Ovary (tissue), 3 donors: ENCODE measurements around the gene RNU1-3.
"Not testable (repeated sequence)": the region's sequence is repeated elsewhere in the genome, so short reads cannot be mapped to it uniquely, and the experiment has no call there.

Source experiments
- EP300 ChIP-seq: sonication (generic); formaldehyde crosslinking; IDR thresholded peaks from one replicate; pipeline ENCODE4 v1.6.1; 2017; ENCODE audit warnings: antibody characterized with exemption
- POLR2A ChIP-seq: fragments of 450-650 bp; IDR thresholded peaks from one replicate; pipeline ENCODE4 v1.6.1; 2017; ENCODE audit warnings: antibody characterized with exemption, mild to moderate bottlenecking, moderate library complexity
- TF ChIP-seq, protein P1 (sequence below), 3 donors: fragments of 450-650 bp in 2 of 3; fragments of 200-600 bp in 1 of 3; IDR thresholded peaks; one replicate each; pipeline versions ENCODE4 v1.5.1 to v1.8.0; 2016 to 2022; ENCODE audit warnings: antibody characterized with exemption in 3 of 3, mild to moderate bottlenecking in 1 of 3
- donor health status: DM: no; HTN: no; CAD: no.

DNA sequence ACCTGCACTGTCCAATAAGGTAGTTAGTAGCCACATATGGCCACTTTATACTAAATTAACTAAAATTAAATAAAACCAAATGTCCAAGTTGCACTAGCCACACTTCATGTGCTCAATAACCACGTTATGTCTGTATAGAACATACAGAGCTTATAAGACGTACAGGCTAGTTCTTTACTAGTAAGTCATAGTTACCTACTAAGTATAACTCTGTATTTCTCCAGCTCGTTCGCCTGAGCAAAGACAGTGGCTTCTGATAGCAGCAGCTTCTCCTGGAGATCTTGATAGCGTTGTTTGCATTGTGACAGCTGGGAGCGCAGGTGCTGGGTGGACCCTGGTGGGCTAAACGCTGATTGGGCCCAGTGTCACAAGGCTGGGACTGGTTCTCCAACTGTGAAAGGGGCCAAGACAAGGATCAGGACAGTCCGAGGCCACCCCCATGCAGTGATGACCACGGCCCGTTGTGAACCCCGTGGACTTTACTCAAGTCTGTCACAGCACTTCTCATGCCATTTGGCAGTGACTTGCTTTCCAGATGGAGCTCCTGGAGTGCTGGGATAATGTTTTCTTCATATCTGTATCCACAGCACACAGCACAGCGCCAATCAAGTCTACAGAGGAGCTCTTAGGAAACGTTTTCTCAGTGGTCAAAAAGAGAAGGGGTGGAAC, 20.5 kb upstream of the RNU1-3 start:
- TF ChIP-seq, protein P1, sequence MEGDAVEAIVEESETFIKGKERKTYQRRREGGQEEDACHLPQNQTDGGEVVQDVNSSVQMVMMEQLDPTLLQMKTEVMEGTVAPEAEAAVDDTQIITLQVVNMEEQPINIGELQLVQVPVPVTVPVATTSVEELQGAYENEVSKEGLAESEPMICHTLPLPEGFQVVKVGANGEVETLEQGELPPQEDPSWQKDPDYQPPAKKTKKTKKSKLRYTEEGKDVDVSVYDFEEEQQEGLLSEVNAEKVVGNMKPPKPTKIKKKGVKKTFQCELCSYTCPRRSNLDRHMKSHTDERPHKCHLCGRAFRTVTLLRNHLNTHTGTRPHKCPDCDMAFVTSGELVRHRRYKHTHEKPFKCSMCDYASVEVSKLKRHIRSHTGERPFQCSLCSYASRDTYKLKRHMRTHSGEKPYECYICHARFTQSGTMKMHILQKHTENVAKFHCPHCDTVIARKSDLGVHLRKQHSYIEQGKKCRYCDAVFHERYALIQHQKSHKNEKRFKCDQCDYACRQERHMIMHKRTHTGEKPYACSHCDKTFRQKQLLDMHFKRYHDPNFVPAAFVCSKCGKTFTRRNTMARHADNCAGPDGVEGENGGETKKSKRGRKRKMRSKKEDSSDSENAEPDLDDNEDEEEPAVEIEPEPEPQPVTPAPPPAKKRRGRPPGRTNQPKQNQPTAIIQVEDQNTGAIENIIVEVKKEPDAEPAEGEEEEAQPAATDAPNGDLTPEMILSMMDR (IDR thresholded peaks at IDR 0.05): not testable (repeated sequence)
- TF ChIP-seq POLR2A, EP300: not testable (repeated sequence)
